ENCODE measurements around the gene DOHH.

- TF ChIP-seq POLR2AphosphoS5 (IDR thresholded peaks at IDR 0.05), result no peak
- TF ChIP-seq CTCF (IDR thresholded peaks at IDR 0.05), result no peak
- no peak for TF ChIP-seq POLR2A (IDR thresholded peaks at IDR 0.05)
Observed at GRCh38 chr19:3536429-3537100, 36.1 kb upstream of the DOHH start.

Data from gastroesophageal sphincter (tissue), 3 donors.